ENCODE measurements around the gene CHMP6.

GRCh38 chr17:80952291-80952690, 39.4 kb upstream of the CHMP6 start:
- no peak for TF ChIP-seq CTCF (IDR thresholded peaks at IDR 0.05)
- no peak for TF ChIP-seq POLR2A (IDR thresholded peaks at IDR 0.05)
